Astrocyte (in vitro differentiated cells and primary cell): ENCODE measurements around the gene MLLT10. TPM values are rescaled to one million over a fixed set of nuclear protein-coding genes. Genes with fewer than 3 reads are reported as not detected.

Source experiments
- DNase-seq: peaks from one replicate; pipeline ENCODE4 v3.0.0-alpha.2; 2010; ENCODE audit warnings: low read depth
- FAIRE-seq: peaks from 2 replicates; lab custom pipeline; 2011; peaks lifted over from hg19 to GRCh38; lab: Jason Lieb, UNC
- H2AFZ ChIP-seq: 2 replicates; pipeline ENCODE4 v1.6.0; 2012; ENCODE audit warnings: low read depth, low read length, inconsistent platforms
- H3K27ac ChIP-seq: 2 replicates; pipeline ENCODE4 v1.5.1; 2011; ENCODE audit warnings: low read depth, low read length, inconsistent platforms
- H3K27me3 ChIP-seq: 2 replicates; pipeline ENCODE4 v1.6.0; 2011; ENCODE audit warnings: low read length, inconsistent platforms; ENCODE audit not compliant: insufficient read depth
- H3K36me3 ChIP-seq: 2 replicates; pipeline ENCODE4 v1.5.1; 2011; ENCODE audit warnings: low read length, inconsistent platforms; ENCODE audit not compliant: insufficient read depth
- H3K4me1 ChIP-seq: 2 replicates; pipeline ENCODE4 v1.5.1; 2011; ENCODE audit warnings: low read length, inconsistent platforms; ENCODE audit not compliant: insufficient read depth
- H3K4me2 ChIP-seq: 2 replicates; pipeline ENCODE4 v1.6.0; 2012; ENCODE audit warnings: low read length, inconsistent platforms
- H3K4me3 ChIP-seq: 2 replicates; pipeline ENCODE4 v1.5.1; 2011; ENCODE audit warnings: low read depth, mild to moderate bottlenecking, low read length, inconsistent platforms; ENCODE audit not compliant: insufficient read depth
- H3K79me2 ChIP-seq: 2 replicates; pipeline ENCODE4 v1.6.0; 2012; ENCODE audit warnings: mild to moderate bottlenecking, low read length, inconsistent platforms; ENCODE audit not compliant: insufficient read depth
- H3K9ac ChIP-seq: 2 replicates; pipeline ENCODE4 v1.6.0; 2012; ENCODE audit warnings: mild to moderate bottlenecking, low read length, inconsistent platforms
- H3K9me3 ChIP-seq: 2 replicates; pipeline ENCODE4 v1.5.1; 2012; ENCODE audit warnings: low read depth, mild to moderate bottlenecking, low read length, inconsistent platforms; ENCODE audit not compliant: insufficient read depth
- H4K20me1 ChIP-seq: 2 replicates; pipeline ENCODE4 v1.6.0; 2012; ENCODE audit warnings: low read length, inconsistent platforms; ENCODE audit not compliant: insufficient read depth
- H3K27ac Mint-ChIP-seq: one replicate; pipeline ENCODE4 v1.8.0; 2021; ENCODE audit warnings: mild to moderate bottlenecking, mixed read lengths; ENCODE audit not compliant: unreplicated experiment
- H3K27me3 Mint-ChIP-seq: one replicate; pipeline ENCODE4 v1.8.0; 2021; ENCODE audit warnings: low read depth, mixed read lengths; ENCODE audit not compliant: unreplicated experiment
- H3K36me3 Mint-ChIP-seq: one replicate; pipeline ENCODE4 v1.8.0; 2021; ENCODE audit warnings: low read depth, mixed read lengths; ENCODE audit not compliant: unreplicated experiment
- H3K4me1 Mint-ChIP-seq: one replicate; pipeline ENCODE4 v1.8.0; 2021; ENCODE audit warnings: low read depth, mixed read lengths; ENCODE audit not compliant: unreplicated experiment
- H3K4me3 Mint-ChIP-seq: one replicate; pipeline ENCODE4 v1.8.0; 2021; ENCODE audit warnings: mild to moderate bottlenecking, moderate library complexity, mixed read lengths; ENCODE audit not compliant: unreplicated experiment
- H3K9me3 Mint-ChIP-seq: one replicate; pipeline ENCODE4 v1.8.0; 2021; ENCODE audit warnings: mild to moderate bottlenecking, mixed read lengths; ENCODE audit not compliant: unreplicated experiment
- EZH2 ChIP-seq: IDR thresholded peaks from 2 replicates; pipeline ENCODE4 v1.6.1; 2012; ENCODE audit warnings: mild to moderate bottlenecking, low read length, inconsistent platforms; ENCODE audit not compliant: insufficient read depth
- total RNA-seq: library from RNA; stranded (reverse); gene quantifications from 2 replicates; pipeline ENCODE4 v1.2.1, GENCODE V29; 2021
- TF ChIP-seq, protein P1 (sequence below): IDR thresholded peaks from 2 replicates; pipeline ENCODE4 v1.5.1; 2011; ENCODE audit warnings: low read depth, mild to moderate bottlenecking, inconsistent platforms, low read length, moderate library complexity; ENCODE audit not compliant: insufficient read depth

The MLLT10 gene
- total RNA-seq, 1 donor from 2014 or later, result 46.9 TPM

DNA sequence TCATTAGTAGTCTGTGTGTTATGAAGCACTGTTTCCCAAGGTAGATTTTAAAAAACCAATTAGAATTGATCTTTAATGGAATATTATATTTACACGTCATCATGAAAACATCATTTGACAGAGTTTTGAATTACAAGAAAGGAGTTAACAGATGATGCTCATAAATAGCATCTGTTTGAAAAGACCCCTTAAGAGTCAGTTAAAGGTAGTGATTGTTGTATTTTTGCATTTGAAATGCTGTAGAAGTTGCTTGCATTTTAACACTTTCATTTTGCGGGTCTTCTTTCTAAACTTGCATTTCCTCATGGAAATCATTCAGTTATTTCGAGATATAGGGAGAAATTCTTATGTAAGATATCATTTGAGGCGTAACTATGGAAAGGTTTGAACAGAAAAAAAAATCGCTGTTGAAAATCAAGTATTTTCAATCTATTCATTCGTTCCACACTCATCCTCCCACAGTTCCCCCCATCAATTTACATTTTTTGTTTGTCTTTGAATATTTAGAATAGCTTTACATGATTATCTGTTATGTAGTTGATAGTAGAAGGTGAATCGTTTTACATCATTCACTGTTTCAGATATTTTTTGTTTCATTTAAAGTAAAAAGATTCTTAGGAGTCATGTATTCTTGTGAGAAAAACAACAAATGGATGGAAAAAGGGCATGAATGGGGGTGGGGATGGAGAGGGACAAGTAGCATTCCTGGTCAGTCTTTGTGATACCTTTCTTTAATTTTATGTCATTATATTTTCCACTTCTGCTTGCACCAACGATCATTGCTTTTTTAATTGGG, 5.6 kb upstream of the MLLT10 start:
- DNase-seq, result no peak
- Histone ChIP-seq H3K9ac (peak overlapping the region; percentile 90), H3K27ac (peak overlapping the region; percentile 97), H2AFZ (no peak overlapping the region), H3K4me3 (peak overlapping the region; percentile 66), H3K27me3 (no peaks in the 10 kb centered on the region), H3K79me2 (peaks cover 6% of the 10 kb centered on the region), H4K20me1 (no peaks in the 10 kb centered on the region), H3K9me3 (no peaks in the 10 kb centered on the region), H3K4me1 (peaks cover 22% of the 10 kb centered on the region), H3K36me3 (no peaks in the 10 kb centered on the region), H3K4me2 (peak overlapping the region; percentile 92)
- Mint-ChIP-seq H3K27me3 (no peaks in the 10 kb centered on the region), H3K4me1 (peaks cover 24% of the 10 kb centered on the region), H3K4me3 (peak overlapping the region; percentile 85), H3K9me3 (no peaks in the 10 kb centered on the region), H3K27ac (peak overlapping the region; percentile 98), H3K36me3 (no peaks in the 10 kb centered on the region)
- no peak for TF ChIP-seq EZH2
- TF ChIP-seq, protein P1, sequence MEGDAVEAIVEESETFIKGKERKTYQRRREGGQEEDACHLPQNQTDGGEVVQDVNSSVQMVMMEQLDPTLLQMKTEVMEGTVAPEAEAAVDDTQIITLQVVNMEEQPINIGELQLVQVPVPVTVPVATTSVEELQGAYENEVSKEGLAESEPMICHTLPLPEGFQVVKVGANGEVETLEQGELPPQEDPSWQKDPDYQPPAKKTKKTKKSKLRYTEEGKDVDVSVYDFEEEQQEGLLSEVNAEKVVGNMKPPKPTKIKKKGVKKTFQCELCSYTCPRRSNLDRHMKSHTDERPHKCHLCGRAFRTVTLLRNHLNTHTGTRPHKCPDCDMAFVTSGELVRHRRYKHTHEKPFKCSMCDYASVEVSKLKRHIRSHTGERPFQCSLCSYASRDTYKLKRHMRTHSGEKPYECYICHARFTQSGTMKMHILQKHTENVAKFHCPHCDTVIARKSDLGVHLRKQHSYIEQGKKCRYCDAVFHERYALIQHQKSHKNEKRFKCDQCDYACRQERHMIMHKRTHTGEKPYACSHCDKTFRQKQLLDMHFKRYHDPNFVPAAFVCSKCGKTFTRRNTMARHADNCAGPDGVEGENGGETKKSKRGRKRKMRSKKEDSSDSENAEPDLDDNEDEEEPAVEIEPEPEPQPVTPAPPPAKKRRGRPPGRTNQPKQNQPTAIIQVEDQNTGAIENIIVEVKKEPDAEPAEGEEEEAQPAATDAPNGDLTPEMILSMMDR, result no peak
- peak; percentile 39 for FAIRE-seq

DNA sequence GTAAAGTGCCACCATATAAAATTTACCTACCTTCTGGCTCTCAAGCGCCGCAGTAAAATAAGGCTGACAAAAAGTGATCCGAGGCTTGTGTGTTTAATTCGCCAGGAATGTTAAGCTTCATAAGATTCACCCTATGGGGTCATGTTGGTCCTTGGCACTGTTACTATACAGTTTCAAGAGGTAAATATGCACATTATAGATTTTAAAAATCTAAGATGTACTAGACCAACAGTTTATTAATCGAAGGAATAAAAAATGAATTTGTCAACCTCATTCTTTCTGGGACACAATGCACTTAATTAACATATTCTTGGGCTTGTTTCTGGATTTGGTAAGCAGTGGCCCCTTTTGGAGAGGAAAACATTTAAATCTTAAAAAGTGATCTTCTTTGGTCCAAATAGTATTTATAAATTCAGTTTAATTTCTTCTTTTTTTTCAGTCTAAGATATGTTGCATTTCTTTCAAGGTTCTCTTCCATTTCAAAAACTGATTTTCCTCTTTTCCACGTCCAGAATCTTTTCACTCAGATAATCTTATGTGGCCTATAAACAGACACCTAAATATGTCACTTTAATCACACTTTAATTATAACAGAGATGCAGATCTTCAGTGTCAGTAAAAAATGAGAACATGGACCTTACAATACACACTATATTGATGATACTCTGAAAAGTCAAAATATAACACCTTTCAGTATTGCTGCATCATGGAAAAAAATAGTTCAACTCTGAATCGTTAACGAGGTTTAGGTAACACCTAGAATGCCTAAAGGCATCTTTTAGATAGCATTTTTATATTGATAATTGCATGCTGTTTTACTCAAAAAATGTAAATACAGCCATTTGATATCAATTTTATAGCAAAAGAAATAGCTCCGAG, 4.8 kb upstream of the MLLT10 start:
- Histone ChIP-seq H3K4me2 (peak overlapping the region; percentile 92), H3K9me3 (no peaks in the 10 kb centered on the region), H2AFZ (peak overlapping the region; percentile 19), H3K4me3 (peak overlapping the region; percentile 66), H3K36me3 (no peaks in the 10 kb centered on the region), H3K9ac (peak overlapping the region; percentile 90), H3K4me1 (peaks cover 16% of the 10 kb centered on the region), H4K20me1 (no peaks in the 10 kb centered on the region), H3K27ac (peak overlapping the region; percentile 97), H3K27me3 (no peaks in the 10 kb centered on the region), H3K79me2 (peaks cover 6% of the 10 kb centered on the region)
- no peaks in the 10 kb centered on the region for H3K9me3 Mint-ChIP-seq
- H3K27me3 Mint-ChIP-seq, result no peaks in the 10 kb centered on the region
- FAIRE-seq (no peak), DNase-seq (peak; percentile 71)
- peaks cover 21% of the 10 kb centered on the region for H3K4me1 Mint-ChIP-seq
- no peaks in the 10 kb centered on the region for H3K36me3 Mint-ChIP-seq
- peak overlapping the region; percentile 98 for H3K27ac Mint-ChIP-seq
- TF ChIP-seq, protein P1, result no peak
- TF ChIP-seq EZH2, result no peak
- peak overlapping the region; percentile 85 for H3K4me3 Mint-ChIP-seq
